ENCODE results near the gene BEGAIN. TPM values are rescaled to one million over a fixed set of nuclear protein-coding genes. Genes with fewer than 3 reads are reported as not detected.

The BEGAIN gene
- total RNA-seq, 1 donor from 2014 or later = under 0.01 TPM

GRCh38 chr14:100615736-100616695 lies 28.8 kb upstream of the BEGAIN start:
- DNase-seq (ENCODE audit: low read depth in 2 of 2) = no peak

GRCh38 chr14:100614803-100615202 lies 27.6 kb upstream of the BEGAIN start:
- DNase-seq (ENCODE audit: low read depth in 2 of 2) = no peak

- DNase-seq (ENCODE audit: low read depth in 2 of 2) = no peak
Observed at GRCh38 chr14:100612986-100613385, 25.8 kb upstream of the BEGAIN start.

- DNase-seq (ENCODE audit: low read depth in 2 of 2) = no peak
Observed at GRCh38 chr14:100611811-100612480, 24.7 kb upstream of the BEGAIN start.

GRCh38 chr14:100610511-100611217 lies 23.4 kb upstream of the BEGAIN start:
- no peak for DNase-seq (ENCODE audit: low read depth in 2 of 2)

- DNase-seq (ENCODE audit: low read depth in 2 of 2) = no peak
Observed at GRCh38 chr14:100609941-100610391, 22.7 kb upstream of the BEGAIN start.

GRCh38 chr14:100609331-100609870 lies 22.2 kb upstream of the BEGAIN start:
- DNase-seq (ENCODE audit: low read depth in 2 of 2) = no peak

- no peak for DNase-seq (ENCODE audit: low read depth in 2 of 2)
Observed at GRCh38 chr14:100608586-100609330, 21.5 kb upstream of the BEGAIN start.

GRCh38 chr14:100608064-100608463 lies 20.8 kb upstream of the BEGAIN start:
- DNase-seq (ENCODE audit: low read depth in 2 of 2) = no peak

GRCh38 chr14:100607611-100607956 lies 20.4 kb upstream of the BEGAIN start:
- DNase-seq (ENCODE audit: low read depth in 2 of 2) = no peak

- no peak for DNase-seq (ENCODE audit: low read depth in 2 of 2)
Observed at GRCh38 chr14:100606687-100607610, 19.7 kb upstream of the BEGAIN start.

- no peak for DNase-seq (ENCODE audit: low read depth in 2 of 2)
Observed at GRCh38 chr14:100605706-100606686, 18.8 kb upstream of the BEGAIN start.

GRCh38 chr14:100605230-100605629 lies 18.0 kb upstream of the BEGAIN start:
- no peak for DNase-seq (ENCODE audit: low read depth in 2 of 2)

GRCh38 chr14:100604709-100605108 lies 17.5 kb upstream of the BEGAIN start:
- no peak for DNase-seq (ENCODE audit: low read depth in 2 of 2)

- DNase-seq (ENCODE audit: low read depth in 2 of 2) = no peak
Observed at GRCh38 chr14:100604121-100604501, 16.9 kb upstream of the BEGAIN start.

GRCh38 chr14:100603341-100604120 lies 16.3 kb upstream of the BEGAIN start:
- no peak for DNase-seq (ENCODE audit: low read depth in 2 of 2)

- no peak for DNase-seq (ENCODE audit: low read depth in 2 of 2)
Observed at GRCh38 chr14:100602621-100603230, 15.5 kb upstream of the BEGAIN start.

GRCh38 chr14:100601914-100602313 lies 14.7 kb upstream of the BEGAIN start:
- no peak for DNase-seq (ENCODE audit: low read depth in 2 of 2)

Measured in dermis microvascular lymphatic vessel endothelial cell (primary cell).